HG02763 (cell line): ENCODE data around the gene PKDCC.

ENCODE experiments used
- ATAC-seq: cut with Tn5 transposase; IDR thresholded peaks from one replicate; pipeline ENCODE4 v1.9.1; 2021; ENCODE audit warnings: mild to moderate bottlenecking, moderate library complexity; ENCODE audit not compliant: unreplicated experiment

PKDCC gene

DNA sequence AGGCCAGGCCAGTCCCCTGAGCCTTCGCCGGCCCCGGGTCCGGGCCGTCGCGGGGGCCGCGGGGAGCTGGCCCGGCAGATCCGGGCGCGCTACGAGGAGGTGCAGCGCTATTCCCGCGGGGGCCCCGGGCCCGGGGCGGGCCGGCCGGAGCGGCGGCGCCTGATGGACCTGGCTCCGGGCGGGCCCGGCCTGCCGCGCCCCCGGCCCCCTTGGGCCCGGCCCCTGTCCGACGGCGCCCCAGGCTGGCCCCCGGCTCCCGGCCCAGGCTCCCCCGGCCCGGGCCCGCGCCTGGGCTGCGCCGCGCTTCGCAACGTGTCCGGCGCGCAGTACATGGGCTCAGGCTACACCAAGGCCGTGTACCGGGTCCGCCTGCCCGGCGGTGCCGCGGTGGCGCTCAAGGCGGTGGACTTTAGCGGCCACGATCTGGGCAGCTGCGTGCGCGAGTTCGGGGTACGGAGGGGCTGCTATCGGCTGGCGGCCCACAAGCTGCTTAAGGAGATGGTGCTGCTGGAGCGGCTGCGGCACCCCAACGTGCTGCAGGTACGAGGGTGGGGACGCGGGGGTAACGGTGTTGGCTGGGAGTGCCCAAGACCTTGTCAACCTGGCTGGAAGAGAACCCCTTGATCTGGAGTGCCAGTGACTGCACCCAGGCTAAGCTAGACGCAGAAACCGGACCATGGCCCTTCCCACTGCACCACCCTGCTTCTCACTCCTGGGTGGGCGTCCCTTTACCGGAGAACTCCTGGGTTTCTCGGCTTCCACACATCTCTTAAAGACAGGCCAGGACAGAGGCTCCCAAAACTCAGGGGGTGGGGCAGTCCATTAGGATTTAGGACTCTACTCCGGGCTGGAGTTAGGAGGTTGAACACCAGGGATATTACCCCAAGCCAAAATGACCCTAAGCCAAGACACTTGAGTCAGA is 739 bp downstream of the PKDCC start:
- ATAC-seq: peak; percentile 3

DNA sequence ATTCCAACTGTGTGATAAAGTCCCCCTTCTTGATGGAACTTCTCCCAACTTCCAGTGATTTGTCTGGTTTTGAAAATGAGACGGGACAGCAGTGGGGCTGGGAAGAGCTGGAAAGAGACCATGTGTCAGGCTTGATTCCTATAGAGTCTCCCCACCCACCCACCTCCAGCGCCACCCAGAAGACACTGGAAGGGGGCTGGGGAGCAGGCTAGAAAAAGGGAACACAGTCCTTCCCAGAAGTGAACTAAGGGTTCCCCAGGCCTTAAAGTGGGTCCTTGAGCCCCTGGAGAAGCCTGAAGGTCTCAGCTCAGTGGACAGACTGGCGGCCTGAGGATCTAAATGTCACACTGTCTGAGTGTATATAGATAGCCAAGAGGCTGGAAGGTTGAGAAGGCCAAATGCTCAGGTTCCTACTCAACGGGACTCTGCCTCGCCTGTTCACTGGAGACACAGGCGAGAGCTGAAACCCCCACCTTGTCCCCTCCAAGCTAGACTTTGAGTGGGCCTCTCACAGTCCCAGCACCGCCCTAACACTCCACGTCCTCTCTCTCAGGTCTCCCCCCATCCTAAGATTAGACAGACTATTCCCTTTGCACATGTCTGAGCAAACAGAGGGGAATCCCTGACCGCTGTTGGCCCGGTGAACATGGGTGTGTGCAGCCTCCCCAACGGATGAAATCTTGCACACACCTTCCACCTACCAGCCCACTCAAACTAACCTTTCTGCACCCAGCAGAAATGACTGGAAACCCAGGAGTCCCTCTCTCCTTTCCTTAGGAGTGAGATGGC is 1.6 kb downstream of the PKDCC start:
- no peak for ATAC-seq

DNA sequence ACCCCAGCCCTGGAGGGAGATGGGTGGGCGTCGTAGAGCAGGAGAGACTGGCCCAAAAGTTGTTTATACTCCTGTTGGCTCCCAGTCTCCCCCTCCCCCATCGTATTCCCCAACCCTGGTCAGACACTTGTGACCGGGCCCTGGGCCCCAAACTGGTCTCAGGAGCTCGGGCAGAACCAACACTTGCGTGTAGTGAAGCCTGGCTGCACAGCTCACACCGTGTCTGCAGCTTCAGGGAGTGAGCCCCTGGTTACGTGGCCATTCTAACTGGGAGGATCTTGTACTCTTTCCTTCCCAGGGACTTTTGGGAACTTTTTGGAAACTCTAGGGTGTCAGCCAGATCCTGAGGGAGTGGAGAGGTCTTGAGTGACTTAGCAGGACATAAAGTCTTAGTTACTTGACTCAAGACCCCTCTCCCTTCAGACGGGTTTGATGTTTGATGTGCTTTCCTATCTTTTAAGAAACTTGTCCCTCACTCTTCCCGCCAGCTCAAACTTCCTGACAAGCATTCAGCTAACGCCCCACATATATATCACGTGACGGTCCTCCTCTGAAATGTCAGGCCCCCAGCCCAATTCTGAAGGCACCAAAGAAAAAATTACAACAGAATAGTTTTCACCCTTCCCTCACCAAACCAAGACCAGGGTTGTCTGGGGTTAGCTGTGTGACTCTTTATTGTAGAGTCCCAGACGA is 2.3 kb downstream of the PKDCC start:
- no peak for ATAC-seq

DNA sequence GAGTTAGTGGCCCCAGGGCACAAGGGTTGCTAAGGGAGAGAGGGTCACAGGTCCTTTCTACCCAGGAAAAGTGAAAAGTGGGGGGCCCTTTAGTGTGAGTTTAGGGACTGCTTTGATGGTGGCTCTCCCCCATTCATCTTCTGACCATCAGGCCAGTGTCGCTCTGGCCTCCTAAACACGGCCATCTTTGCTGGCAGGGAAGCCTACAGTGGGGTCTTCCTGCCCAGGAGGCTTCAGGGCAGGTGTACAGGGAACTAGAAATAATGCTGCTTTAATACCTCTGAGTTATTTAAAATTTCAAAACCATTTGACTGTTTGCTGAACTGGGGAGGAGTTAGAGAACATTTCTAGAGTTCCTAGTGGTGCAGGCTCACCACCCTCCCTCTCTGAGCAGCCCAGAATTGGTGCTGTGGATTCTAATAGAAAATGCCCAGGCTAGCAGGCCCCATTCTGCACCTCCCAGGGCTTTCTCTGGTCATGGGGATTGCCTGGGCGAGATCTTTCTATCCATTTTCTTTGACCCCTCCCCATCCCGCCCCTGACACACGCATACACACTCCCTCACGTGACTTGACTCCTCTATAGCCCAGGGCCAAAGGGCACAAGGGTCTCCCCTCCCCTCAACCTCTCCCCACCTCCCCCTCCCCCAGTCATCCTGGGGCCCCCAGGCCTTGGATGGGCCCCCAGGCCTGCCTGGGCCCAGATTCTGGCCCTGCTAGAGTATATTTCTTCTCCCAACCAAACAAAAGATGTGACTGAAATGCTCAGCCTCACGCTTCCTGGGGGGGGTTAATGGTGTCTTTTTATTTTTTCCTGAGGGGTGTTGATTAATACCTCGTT is 3.1 kb downstream of the PKDCC start:
- no peak for ATAC-seq

DNA sequence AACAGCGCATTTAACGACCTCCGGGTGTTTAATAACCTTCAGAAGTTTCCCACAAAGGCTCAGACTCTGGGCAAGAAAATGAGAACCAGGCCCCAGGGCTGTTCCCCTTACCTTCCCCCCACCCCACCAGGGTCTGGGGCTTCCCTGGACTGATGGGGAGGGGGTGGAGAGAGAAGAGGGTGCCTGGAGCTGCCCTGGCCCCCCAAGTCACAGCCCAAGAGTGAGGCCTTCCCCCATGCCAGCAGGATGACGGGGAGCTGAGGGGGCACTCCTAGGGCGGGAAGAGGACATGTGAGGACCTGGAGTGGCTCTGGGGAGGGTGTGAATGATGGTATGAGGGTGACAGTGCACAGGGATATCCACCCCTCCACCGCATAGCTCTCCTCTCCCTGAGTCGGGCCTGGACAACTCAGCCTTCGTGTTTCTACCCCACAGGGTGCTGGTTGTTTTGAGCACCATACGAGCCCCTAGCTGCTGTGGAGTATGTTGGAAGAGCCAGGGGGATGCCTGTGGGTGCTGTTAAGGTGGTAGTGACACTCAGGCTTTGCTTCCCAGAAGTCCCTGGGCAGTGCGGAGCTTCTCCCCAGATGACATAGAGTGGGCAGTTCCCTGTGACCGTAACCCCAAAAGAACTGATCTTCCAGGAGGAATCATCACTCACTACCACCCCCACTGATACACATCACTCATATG is 3.9 kb downstream of the PKDCC start:
- ATAC-seq: no peak

DNA sequence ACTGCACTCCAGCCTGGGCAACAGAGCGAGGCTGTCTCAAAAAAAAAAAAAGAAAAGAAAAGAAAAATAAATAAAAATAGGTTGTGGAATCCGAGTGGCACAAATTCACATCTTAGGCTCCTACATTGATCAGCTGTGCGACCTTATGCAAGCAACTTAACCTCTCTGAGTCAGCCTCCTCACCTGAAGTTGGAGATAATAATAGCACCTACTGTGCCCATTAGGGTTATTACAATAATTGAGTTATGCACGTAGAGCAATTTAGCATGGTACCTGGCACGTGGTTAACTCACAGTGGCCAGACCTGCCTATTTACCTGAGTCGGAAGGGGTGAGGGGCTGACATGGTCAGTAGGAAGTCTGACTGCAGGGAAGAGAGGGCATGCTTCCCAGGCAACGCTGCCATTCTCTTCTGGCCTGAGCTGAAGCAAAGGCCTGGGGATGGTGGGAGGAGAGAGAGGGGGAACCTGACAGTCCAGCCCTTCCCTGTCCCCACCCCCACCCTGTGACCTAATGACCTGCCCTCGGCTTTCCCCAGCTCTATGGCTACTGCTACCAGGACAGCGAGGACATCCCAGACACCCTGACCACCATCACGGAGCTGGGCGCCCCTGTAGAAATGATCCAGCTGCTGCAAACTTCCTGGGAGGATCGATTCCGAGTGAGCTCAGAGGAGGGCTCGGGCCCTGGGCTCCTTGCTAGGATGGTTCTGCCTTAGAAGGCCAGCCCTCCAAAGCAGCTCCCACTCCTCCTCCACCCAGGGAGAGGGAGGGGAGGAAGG is 5.1 kb downstream of the PKDCC start:
- ATAC-seq: no peak

DNA sequence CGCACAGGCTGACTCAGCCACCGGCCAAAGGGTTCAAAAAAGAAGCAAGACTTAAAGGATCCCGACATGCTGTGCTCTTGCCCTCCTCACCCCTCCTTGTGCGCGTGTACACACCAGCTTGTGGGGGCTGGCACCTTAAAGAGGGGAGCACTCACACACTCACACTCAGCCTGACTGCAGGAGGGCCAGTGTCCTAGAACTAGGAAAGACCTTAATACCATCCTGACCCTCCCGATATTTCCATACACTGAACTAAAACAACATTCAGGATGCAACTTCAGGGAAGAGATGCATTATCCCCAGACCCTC is 5.6 kb downstream of the PKDCC start:
- no peak for ATAC-seq

DNA sequence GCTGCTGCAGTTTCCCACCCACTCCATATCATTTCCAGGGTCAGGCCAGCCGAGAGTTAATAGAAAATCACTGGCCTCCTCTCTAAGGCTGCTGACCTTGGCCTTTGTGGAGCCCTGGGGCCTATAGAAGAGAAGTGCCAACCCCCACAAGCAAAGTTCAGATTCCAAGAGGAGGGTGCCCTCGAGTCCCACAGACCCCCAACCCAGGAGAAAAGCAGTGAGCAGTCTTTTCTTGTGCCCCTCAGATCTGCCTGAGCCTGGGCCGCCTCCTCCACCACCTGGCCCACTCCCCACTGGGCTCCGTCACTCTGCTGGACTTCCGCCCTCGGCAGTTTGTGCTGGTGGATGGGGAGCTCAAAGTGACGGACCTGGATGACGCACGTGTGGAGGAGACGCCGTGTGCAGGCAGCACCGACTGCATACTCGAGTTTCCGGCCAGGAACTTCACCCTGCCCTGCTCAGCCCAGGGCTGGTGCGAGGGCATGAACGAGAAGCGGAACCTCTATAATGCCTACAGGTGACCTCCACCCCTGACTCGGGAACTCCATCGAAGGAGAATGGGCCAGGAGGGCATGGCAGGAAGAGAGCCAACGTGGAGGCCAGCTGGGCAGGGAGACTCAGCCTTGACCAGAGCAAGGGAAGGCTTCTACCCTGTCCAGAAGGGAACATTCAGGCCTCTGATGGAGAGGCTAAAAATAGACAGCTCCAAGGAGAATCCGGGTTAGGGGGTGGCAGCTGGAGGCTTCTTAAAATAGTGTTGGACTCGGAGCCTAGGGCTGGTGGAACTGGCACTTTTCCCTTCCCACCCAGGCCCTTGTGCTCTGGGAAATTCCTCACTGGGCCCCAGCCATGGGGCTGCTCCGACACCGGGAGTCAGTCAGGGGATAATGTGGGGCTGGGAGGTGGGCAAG is 6.2 kb downstream of the PKDCC start:
- no peak for ATAC-seq

DNA sequence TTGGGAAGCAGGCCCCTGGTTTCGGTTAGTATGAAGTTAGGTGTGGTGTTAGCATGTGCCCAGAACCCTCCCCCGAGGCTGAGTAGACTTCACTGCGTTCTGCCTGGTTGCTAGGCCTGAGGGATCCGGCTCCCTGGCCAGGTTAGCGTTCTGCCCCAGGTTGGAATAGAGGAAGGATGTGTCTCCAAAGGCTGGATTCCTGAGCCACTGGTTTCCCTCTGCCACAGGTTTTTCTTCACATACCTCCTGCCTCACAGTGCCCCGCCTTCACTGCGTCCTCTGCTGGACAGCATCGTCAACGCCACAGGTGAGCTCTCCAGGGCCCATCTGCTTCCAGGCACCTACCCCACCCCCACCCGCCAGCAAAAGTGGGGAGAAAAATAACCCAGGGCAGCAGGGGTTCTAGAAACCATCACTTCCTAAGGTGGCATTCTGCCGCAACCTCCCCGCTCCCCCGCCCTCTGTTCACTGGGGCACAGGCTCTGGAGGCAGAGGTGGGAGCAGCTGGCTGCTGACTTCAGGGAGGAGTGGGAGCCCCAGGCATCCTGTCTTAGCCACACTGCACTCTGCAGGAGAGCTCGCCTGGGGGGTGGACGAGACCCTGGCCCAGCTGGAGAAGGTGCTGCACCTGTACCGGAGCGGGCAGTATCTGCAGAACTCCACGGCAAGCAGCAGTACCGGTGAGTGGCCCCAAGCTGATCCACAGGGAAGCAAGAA is 7.1 kb downstream of the PKDCC start:
- ATAC-seq: no peak

DNA sequence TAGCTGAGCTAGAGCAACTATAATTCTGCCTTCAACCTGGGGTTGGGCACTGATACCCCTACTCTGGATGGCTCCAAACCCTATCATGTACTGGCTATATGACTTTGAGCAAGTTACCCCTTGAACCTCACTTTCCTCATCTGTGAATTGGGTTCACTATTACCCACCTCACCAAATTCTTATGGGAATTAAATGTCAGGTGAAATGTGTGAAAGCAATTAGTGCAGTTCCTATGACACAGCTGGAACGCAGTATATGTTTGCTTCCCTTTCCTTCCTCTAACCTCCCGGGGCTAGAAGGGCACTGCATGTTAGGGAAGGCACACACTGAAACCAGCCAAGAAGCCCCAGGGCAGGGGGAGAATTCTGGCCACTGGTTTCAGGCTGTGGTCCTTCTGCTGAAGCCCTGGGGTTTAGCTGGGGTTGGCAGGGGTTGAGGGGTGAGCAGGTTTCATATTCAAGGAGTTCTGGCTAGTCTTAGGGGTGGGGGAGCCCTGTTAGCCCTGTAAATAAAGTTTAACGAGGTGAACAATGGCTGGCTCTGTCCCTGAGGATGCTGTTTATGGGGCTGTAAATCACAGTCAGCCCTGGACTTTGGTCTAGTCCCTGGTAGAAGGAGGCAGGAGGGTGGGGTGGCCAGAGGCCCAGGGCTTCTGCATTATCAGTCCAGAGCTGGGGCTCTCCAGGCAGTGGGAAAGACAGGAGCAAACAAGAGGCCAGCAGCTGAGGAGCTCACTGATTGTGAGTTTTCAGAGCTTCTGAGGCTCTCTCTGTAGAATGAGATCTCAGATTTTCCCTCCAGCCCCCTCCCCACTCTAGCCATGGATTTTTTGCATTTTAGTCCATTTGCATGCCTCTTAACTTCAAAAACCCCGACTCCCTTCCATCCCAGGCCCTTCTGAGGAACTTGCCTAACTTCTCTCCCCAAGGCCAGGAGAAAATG is 8.0 kb downstream of the PKDCC start:
- ATAC-seq: no peak

DNA sequence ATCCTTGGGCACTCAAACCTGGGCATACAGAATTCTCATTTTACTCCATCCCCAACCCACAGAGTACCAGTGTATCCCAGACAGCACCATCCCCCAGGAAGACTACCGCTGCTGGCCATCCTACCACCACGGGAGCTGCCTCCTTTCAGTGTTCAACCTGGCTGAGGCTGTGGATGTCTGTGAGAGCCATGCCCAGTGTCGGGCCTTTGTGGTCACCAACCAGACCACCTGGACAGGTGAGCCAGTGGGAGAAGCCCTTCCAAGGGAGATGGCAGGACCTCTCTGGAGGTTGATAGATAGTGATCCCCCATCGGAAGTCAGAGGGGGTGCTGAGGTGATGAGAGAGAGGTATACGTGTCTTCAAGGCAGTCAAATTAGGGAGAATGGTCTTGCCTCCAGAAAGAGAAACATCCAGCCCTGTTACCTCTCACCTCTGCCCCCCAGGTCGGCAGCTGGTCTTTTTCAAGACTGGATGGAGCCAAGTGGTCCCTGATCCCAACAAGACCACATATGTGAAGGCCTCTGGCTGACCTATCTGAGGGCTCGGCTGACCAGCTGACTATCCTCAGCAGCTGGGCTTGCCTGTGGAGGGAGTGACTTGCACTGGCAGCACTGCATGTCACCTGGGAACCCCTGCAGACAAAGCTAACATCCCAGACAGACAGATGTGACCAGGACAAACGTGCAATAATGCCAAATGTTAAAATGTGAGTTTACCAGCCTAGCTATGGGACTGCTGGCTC is 9.5 kb downstream of the PKDCC start:
- ATAC-seq: no peak

DNA sequence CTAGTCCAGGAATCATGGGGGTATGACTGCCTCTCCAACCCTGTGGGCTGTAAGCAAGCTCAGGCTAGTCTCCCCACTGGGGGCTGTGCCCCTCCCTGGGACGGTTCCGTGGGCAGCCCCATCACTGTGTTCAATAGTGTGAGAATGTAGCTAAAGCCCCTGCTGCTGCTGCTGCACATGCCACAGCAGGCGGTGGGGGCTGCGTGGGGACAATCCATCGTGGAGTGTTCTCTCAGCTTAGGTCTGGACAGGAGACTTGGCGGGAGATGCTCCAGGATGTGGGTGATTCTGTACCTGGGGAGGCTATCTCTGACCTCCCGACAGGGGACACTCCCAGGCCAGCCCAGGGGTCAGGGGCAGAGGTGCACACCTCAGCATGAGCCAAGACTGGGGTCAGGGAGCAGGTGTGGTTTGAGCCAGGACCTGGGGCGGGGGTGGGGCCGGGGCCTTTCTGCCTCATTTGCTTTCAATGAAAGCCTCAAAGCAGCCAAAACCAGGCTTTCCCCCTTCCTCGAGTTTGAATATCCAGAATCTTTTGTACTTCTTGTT is 10.2 kb downstream of the PKDCC start:
- ATAC-seq: no peak

DNA sequence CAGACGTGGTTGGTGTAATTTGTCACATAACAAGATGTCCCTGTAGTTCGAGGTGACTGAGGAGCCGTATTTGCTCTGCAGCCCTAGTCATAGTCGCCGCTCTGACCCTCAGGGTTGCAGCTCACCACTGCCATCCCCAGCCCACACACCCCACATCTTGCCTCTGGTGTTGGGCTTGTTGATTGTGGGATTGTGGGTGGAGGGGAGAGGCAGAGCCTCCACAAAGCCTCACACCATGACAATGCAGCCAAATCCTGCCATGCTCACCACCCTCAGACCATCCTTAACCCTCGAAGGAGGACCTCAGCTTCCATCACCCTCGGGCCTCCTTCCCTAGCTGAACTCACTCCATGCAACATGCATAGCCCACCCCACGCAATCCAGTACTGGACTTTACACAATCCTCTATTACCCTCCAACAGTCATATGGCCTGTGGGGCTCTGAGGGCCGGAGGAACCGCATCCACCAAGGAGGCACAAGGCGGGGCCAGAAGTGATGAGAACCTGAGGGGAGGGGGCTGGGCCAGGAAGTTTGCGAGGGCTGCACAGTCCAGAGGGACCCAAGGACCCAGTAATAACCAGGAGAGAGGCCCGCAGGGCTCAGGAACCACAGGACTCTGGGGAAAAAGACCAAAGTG is 11.6 kb downstream of the PKDCC start:
- ATAC-seq: no peak

DNA sequence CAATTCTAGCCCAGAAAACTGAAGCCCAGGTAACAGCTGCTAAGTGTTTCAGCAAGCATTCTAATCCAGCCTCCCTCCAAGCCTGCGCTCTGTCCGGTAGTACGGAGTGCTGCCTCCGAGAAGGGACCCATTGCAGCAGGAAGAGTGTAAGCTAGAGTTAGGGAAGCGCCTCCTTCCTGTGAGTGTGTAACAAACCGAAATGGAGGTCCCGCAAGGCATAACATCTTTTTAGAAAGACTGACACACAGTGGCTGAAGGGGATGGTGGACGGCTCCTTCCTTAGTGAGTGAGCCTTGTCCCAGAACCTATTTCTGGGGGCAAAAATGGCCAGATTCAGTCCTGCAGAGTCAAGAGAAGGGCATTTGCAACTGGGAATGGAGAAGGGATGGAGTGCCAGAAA is 12.2 kb downstream of the PKDCC start:
- ATAC-seq: no peak
